ENCODE measurements around the gene FCF1.

FCF1 gene

DNA sequence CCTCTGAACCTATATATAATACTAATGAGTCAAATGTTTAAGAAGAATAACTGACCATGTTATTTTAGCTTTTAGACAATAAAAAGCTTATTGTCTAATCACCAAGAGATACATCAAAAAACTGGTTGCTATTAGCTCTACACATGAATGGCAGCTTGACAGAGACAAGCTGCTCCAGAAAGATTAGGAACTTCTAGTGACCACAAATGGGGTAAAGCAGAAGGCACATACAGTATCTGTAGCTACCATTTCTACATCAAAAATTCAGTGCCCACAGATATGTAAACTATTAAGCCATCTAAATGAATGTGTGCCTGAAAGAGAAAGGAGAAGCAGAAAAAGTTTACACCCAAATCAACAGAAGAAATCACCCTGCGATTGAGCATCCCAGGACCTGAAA lies 2.5 kb upstream of the FCF1 start:
- no peak overlapping the region for H3K4me3 ChIP-seq (ENCODE audit: low read depth, low read length)
- no peak for DNase-seq (ENCODE audit: low read depth)
- TF ChIP-seq, protein P1, sequence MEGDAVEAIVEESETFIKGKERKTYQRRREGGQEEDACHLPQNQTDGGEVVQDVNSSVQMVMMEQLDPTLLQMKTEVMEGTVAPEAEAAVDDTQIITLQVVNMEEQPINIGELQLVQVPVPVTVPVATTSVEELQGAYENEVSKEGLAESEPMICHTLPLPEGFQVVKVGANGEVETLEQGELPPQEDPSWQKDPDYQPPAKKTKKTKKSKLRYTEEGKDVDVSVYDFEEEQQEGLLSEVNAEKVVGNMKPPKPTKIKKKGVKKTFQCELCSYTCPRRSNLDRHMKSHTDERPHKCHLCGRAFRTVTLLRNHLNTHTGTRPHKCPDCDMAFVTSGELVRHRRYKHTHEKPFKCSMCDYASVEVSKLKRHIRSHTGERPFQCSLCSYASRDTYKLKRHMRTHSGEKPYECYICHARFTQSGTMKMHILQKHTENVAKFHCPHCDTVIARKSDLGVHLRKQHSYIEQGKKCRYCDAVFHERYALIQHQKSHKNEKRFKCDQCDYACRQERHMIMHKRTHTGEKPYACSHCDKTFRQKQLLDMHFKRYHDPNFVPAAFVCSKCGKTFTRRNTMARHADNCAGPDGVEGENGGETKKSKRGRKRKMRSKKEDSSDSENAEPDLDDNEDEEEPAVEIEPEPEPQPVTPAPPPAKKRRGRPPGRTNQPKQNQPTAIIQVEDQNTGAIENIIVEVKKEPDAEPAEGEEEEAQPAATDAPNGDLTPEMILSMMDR (IDR thresholded peaks at IDR 0.05; ENCODE audit: low read depth, low read length, missing control alignments): no peak

DNA sequence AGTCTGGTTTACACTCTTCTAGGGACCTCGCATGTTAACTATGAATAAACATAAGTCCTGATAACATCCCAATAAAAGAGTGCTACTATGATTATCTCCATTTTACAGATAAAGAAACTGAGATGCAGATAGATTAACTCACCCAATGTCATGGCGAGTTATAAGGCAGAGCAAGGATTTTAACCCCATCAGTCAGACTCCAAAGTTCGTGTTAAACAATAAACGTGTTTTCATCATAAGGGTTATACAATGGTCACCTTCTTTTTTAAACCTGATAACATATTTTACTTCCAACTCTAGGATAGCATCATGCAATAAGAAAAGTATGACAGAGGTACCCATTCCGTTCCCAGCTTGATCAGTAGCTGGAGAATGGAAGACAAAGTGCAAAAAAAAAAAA lies 1.3 kb upstream of the FCF1 start:
- DNase-seq (ENCODE audit: low read depth): no peak
- H3K4me3 ChIP-seq (ENCODE audit: low read depth, low read length): peak overlapping the region; percentile 91; the same call in 1 of the 2 replicates
- TF ChIP-seq, protein P1 (IDR thresholded peaks at IDR 0.05; ENCODE audit: low read depth, low read length, missing control alignments): no peak

- H3K4me3 ChIP-seq (ENCODE audit: low read depth, low read length): peak overlapping the region; percentile 91
- TF ChIP-seq, protein P1 (IDR thresholded peaks at IDR 0.05; ENCODE audit: low read depth, low read length, missing control alignments): no peak
- no peak for DNase-seq (ENCODE audit: low read depth)
These were observed 421 bp downstream of the FCF1 start for GRCh38 chr14:74713395-74713735.

GRCh38 chr14:74720526-74720925 lies 7.6 kb downstream of the FCF1 start:
- TF ChIP-seq, protein P1 (IDR thresholded peaks at IDR 0.05; ENCODE audit: low read depth, low read length, missing control alignments): no peak
- DNase-seq (ENCODE audit: low read depth): no peak
- H3K4me3 ChIP-seq (ENCODE audit: low read depth, low read length): no peak overlapping the region

GRCh38 chr14:74723134-74723533 lies 10.2 kb downstream of the FCF1 start:
- TF ChIP-seq, protein P1 (IDR thresholded peaks at IDR 0.05; ENCODE audit: low read depth, low read length, missing control alignments): no peak
- no peak for DNase-seq (ENCODE audit: low read depth)

GRCh38 chr14:74732387-74732786 lies 19.4 kb downstream of the FCF1 start:
- TF ChIP-seq, protein P1 (IDR thresholded peaks at IDR 0.05; ENCODE audit: low read depth, low read length, missing control alignments): no peak
- no peak for DNase-seq (ENCODE audit: low read depth)
- H3K4me3 ChIP-seq (ENCODE audit: low read depth, low read length): no peak overlapping the region

More at GRCh38 chr14:74723134-74723533, 10.2 kb downstream of the FCF1 start:
- H3K4me3 ChIP-seq (ENCODE audit: low read depth, low read length): no peak overlapping the region

GRCh38 chr14:74733221-74733620 lies 20.3 kb downstream of the FCF1 start:
- no peak overlapping the region for H3K4me3 ChIP-seq (ENCODE audit: low read depth, low read length)
- no peak for DNase-seq (ENCODE audit: low read depth)
- TF ChIP-seq, protein P1 (IDR thresholded peaks at IDR 0.05; ENCODE audit: low read depth, low read length, missing control alignments): no peak

Measured in GM12864 (cell line).